Measurements from ENCODE around the gene CYFIP2. TPM values are rescaled to one million over a fixed set of nuclear protein-coding genes. Genes with fewer than 3 reads are reported as not detected.

CYFIP2 gene
- total and polyA plus RNA-seq, 4 experiments from 2014 or later: 317 to 516 (median 379) TPM

GRCh38 chr5:157252711-157253465 lies 13.0 kb upstream of the CYFIP2 start:
- H3K4me1 ChIP-seq (ENCODE audit: insufficient read depth, low read length): peaks cover 100% of the 10 kb centered on the region
- peak overlapping the region; percentile 64 for H3K27ac ChIP-seq (ENCODE audit: low read depth, low read length)
- Mint-ChIP-seq H3K4me3 (peak overlapping the region; percentile 61 to 86 (median 74)), H3K36me3 (peaks cover 85 to 86% of the 10 kb centered on the region in 2 donors), H3K27me3 (no peaks in the 10 kb centered on the region), H3K9me3 (peaks cover 0 to 8% (median 0%) of the 10 kb centered on the region in 8 donors), H3K27ac (peak overlapping the region; percentile 84 to 98 (median 94)), H3K4me1 (peaks cover 81 to 98% (median 90%) of the 10 kb centered on the region in 4 donors)
- intact Hi-C loops (cut with micrococcal nuclease): loop anchor here (1.0 to 5.0 kb wide), 4 partner anchors 12 to 104 kb away; no protein-coding TSS in a partner anchor
- peak; percentile 77 to 84 (median 82) for DNase-seq
- ChIA-PET CTCF (ENCODE audit: partially characterized antibody) (interaction anchor here (0.8 to 16.6 kb wide), 45 partner anchors 10 to 491 kb away, joined by 3 to 237 read pairs (median 5); partner anchors contain the start of genes ITK, LSM11 and MED7), POLR2A (ENCODE audit: partially characterized antibody) (interaction anchor here (0.7 to 17.2 kb wide), 34 partner anchors 8 to 110 kb away, joined by 3 to 193 read pairs (median 5); partner anchors contain the start of genes CYFIP2, ITK and MED7)
- no peaks in the 10 kb centered on the region for H3K27me3 ChIP-seq (ENCODE audit: insufficient read depth, low read length)
- no peaks in the 10 kb centered on the region for H3K9me3 ChIP-seq (ENCODE audit: control insufficient read depth in 1 of 2, low read length in 2 of 2)
- H3K4me3 ChIP-seq (ENCODE audit: low read length in 2 of 2): peak overlapping the region in 1 of 2 donors; percentile 36
- peaks cover 57% of the 10 kb centered on the region for H3K36me3 ChIP-seq (ENCODE audit: insufficient read depth, low read length)

GRCh38 chr5:157253547-157253946 lies 12.4 kb upstream of the CYFIP2 start:
- no peaks in the 10 kb centered on the region for H3K9me3 ChIP-seq (ENCODE audit: control insufficient read depth in 1 of 2, low read length in 2 of 2)
- H3K36me3 ChIP-seq (ENCODE audit: insufficient read depth, low read length): peaks cover 57% of the 10 kb centered on the region
- Mint-ChIP-seq H3K9me3 (peaks cover 0 to 8% (median 0%) of the 10 kb centered on the region in 8 donors), H3K36me3 (peaks cover 78 to 80% of the 10 kb centered on the region in 2 donors), H3K27ac (peak overlapping the region; percentile 84 to 98 (median 94)), H3K4me1 (peaks cover 78 to 96% (median 88%) of the 10 kb centered on the region in 4 donors), H3K27me3 (no peaks in the 10 kb centered on the region), H3K4me3 (peak overlapping the region in 7 of 8 donors; percentile 61 to 86 (median 79))
- peaks cover 97% of the 10 kb centered on the region for H3K4me1 ChIP-seq (ENCODE audit: insufficient read depth, low read length)
- DNase-seq: no peak
- intact Hi-C loops (cut with micrococcal nuclease): loop anchor here (1.0 to 5.0 kb wide), 4 partner anchors 12 to 104 kb away; no protein-coding TSS in a partner anchor
- no peaks in the 10 kb centered on the region for H3K27me3 ChIP-seq (ENCODE audit: insufficient read depth, low read length)
- ChIA-PET CTCF (ENCODE audit: partially characterized antibody) (interaction anchor here (0.8 to 16.6 kb wide), 47 partner anchors 11 to 490 kb away, joined by 3 to 237 read pairs (median 5); partner anchors contain the start of genes ITK, LSM11 and MED7), POLR2A (ENCODE audit: partially characterized antibody) (interaction anchor here (0.7 to 17.2 kb wide), 30 partner anchors 8 to 110 kb away, joined by 3 to 193 read pairs (median 6); partner anchors contain the start of genes CYFIP2, ITK and MED7)
- H3K27ac ChIP-seq (ENCODE audit: low read depth, low read length): peak overlapping the region; percentile 64
- H3K4me3 ChIP-seq (ENCODE audit: low read length in 2 of 2): no peak overlapping the region

DNA sequence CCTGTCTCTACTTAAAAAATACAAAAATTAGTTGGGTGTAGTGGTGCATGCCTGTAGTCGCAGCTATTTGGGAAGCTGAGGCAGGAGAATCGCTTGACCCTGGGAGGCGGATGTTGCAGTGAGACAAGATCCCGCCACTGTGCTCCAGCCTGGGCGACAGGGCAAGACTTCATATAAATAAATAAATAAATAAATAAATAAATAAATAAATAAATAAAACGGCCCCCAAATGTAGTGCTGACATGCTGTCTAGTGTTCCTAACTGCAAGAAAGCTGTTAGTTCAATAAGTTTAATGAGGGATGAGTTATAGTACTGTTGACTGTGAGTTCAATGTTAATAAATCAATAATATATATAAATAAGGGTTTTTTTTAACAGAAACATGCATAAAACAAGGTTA lies 7.5 kb upstream of the CYFIP2 start:
- ChIA-PET CTCF (ENCODE audit: partially characterized antibody) (interaction anchor here (1.7 to 16.6 kb wide), 3 partner anchors 9 to 52 kb away, joined by 4 to 237 read pairs (median 11); no protein-coding TSS in a partner anchor), POLR2A (ENCODE audit: partially characterized antibody) (interaction anchor here (0.8 to 17.2 kb wide), 10 partner anchors 7 to 115 kb away, joined by 3 to 193 read pairs (median 8); partner anchors contain the start of genes CYFIP2 and MED7)
- Histone ChIP-seq H3K36me3 (ENCODE audit: insufficient read depth, low read length) (peaks cover 22% of the 10 kb centered on the region), H3K4me1 (ENCODE audit: insufficient read depth, low read length) (peaks cover 62% of the 10 kb centered on the region), H3K27me3 (ENCODE audit: insufficient read depth, low read length) (no peaks in the 10 kb centered on the region), H3K27ac (ENCODE audit: low read depth, low read length) (no peak overlapping the region), H3K4me3 (ENCODE audit: low read length in 2 of 2) (no peak overlapping the region), H3K9me3 (ENCODE audit: control insufficient read depth in 1 of 2, low read length in 2 of 2) (no peaks in the 10 kb centered on the region)
- Mint-ChIP-seq H3K4me3 (peak overlapping the region in 1 of 8 donors; percentile 26), H3K9me3 (peaks cover 0 to 11% (median 0%) of the 10 kb centered on the region in 8 donors), H3K27ac (peak overlapping the region in 4 of 7 donors; percentile 51 to 94 (median 80)), H3K27me3 (no peaks in the 10 kb centered on the region), H3K4me1 (peaks cover 62 to 84% (median 77%) of the 10 kb centered on the region in 4 donors), H3K36me3 (peaks cover 34 to 35% of the 10 kb centered on the region in 2 donors)
- intact Hi-C loops (cut with micrococcal nuclease): no loop called here
- no peak for DNase-seq

GRCh38 chr5:157259699-157260098 lies 6.2 kb upstream of the CYFIP2 start:
- Histone ChIP-seq H3K27ac (ENCODE audit: low read depth, low read length) (no peak overlapping the region), H3K4me3 (ENCODE audit: low read length in 2 of 2) (no peak overlapping the region), H3K4me1 (ENCODE audit: insufficient read depth, low read length) (peaks cover 61% of the 10 kb centered on the region), H3K36me3 (ENCODE audit: insufficient read depth, low read length) (peaks cover 10% of the 10 kb centered on the region), H3K27me3 (ENCODE audit: insufficient read depth, low read length) (no peaks in the 10 kb centered on the region), H3K9me3 (ENCODE audit: control insufficient read depth in 1 of 2, low read length in 2 of 2) (no peaks in the 10 kb centered on the region)
- intact Hi-C loops (cut with micrococcal nuclease): no loop called here
- Mint-ChIP-seq H3K4me1 (peaks cover 59 to 84% (median 76%) of the 10 kb centered on the region in 4 donors), H3K27ac (peak overlapping the region in 6 of 7 donors; percentile 3 to 76 (median 50)), H3K4me3 (peak overlapping the region in 4 of 8 donors; percentile 0 to 57 (median 20)), H3K9me3 (peaks cover 0 to 10% (median 0%) of the 10 kb centered on the region in 8 donors), H3K36me3 (peaks cover 21 to 22% of the 10 kb centered on the region in 2 donors), H3K27me3 (no peaks in the 10 kb centered on the region)
- no peak for DNase-seq
- POLR2A ChIA-PET (ENCODE audit: partially characterized antibody): interaction anchor here (1.4 to 17.2 kb wide), 6 partner anchors 6 to 116 kb away, joined by 3 to 193 read pairs (median 16); partner anchors contain the start of genes CYFIP2 and MED7
- CTCF ChIA-PET (ENCODE audit: partially characterized antibody): interaction anchor here (0.8 to 1.5 kb wide), 3 partner anchors 9 to 112 kb away, joined by 3 to 4 read pairs (median 4); no protein-coding TSS in a partner anchor

DNA sequence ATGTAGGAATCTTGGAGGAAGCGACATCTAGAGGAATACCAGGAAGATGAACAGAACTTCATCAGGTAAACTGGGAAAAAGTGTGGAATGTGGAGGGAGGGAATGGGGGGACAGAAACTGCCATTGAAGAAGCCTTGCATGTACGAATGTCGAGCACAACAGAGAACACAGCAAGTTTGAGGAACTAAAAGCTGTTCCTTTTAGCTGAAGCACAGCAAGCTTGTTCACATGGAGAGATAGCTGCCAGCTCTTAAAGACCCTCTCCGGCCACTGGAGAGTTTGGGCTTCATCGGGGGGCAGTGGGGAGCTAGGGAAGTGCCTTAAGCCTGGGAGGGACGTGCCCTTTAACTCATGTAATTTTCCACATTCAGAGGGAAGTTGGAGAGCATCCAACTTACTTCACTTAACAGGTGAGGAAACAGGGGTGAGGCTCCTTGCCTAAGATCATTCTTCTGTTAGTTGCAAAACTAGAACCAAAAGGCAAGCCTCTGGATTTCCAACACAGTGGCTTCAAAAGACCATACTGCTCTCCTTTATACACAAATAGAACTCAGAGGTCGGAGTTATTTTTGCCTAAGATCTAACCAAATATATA lies 2.3 kb upstream of the CYFIP2 start:
- peaks cover 45 to 82% (median 64%) of the 10 kb centered on the region in 4 donors for H3K4me1 Mint-ChIP-seq
- Histone ChIP-seq H3K27me3 (ENCODE audit: insufficient read depth, low read length) (no peaks in the 10 kb centered on the region), H3K36me3 (ENCODE audit: insufficient read depth, low read length) (no peaks in the 10 kb centered on the region), H3K4me3 (ENCODE audit: low read length in 2 of 2) (no peak overlapping the region), H3K27ac (ENCODE audit: low read depth, low read length) (no peak overlapping the region), H3K4me1 (ENCODE audit: insufficient read depth, low read length) (peaks cover 54% of the 10 kb centered on the region), H3K9me3 (ENCODE audit: control insufficient read depth in 1 of 2, low read length in 2 of 2) (no peaks in the 10 kb centered on the region)
- CTCF ChIA-PET (ENCODE audit: partially characterized antibody): interaction anchor here (1.0 to 3.4 kb wide), 5 partner anchors 10 to 114 kb away, joined by 3 to 32 read pairs (median 6); no protein-coding TSS in a partner anchor
- peak overlapping the region in 6 of 7 donors; percentile 16 to 98 (median 60) for H3K27ac Mint-ChIP-seq
- H3K4me3 Mint-ChIP-seq: peak overlapping the region in 4 of 8 donors; percentile 15 to 53 (median 37)
- POLR2A ChIA-PET (ENCODE audit: partially characterized antibody): interaction anchor here (1.7 to 9.7 kb wide), 3 partner anchors 9 to 75 kb away, joined by 5 to 193 read pairs (median 21); no protein-coding TSS in a partner anchor
- peaks cover 0 to 4% (median 0%) of the 10 kb centered on the region in 8 donors for H3K9me3 Mint-ChIP-seq
- intact Hi-C loops (cut with micrococcal nuclease): loop anchor here (2.0 kb wide), 1 partner anchor 41 kb away; no protein-coding TSS in a partner anchor
- no peak for DNase-seq
- no peaks in the 10 kb centered on the region for H3K27me3 Mint-ChIP-seq
- H3K36me3 Mint-ChIP-seq: peaks cover 6 to 12% of the 10 kb centered on the region in 2 donors

GRCh38 chr5:157266286-157267007 lies 524 bp downstream of the CYFIP2 start:
- Histone ChIP-seq H3K27ac (ENCODE audit: low read depth, low read length) (peak overlapping the region; percentile 78), H3K4me1 (ENCODE audit: insufficient read depth, low read length) (peaks cover 71% of the 10 kb centered on the region), H3K36me3 (ENCODE audit: insufficient read depth, low read length) (peaks cover 4% of the 10 kb centered on the region), H3K9me3 (ENCODE audit: control insufficient read depth in 1 of 2, low read length in 2 of 2) (no peaks in the 10 kb centered on the region), H3K4me3 (ENCODE audit: low read length in 2 of 2) (peak overlapping the region; percentile 62 to 73), H3K27me3 (ENCODE audit: insufficient read depth, low read length) (no peaks in the 10 kb centered on the region)
- intact Hi-C loops (cut with micrococcal nuclease): loop anchor here (1.0 to 2.0 kb wide), 3 partner anchors 16 to 124 kb away; partner anchors contain the start of gene MED7
- POLR2A ChIA-PET (ENCODE audit: partially characterized antibody): interaction anchor here (0.5 to 9.7 kb wide), 23 partner anchors 14 to 464 kb away, joined by 3 to 193 read pairs (median 3); partner anchors contain the start of genes ITK and MED7
- peak overlapping the region; percentile 93 to 98 (median 97) for H3K27ac Mint-ChIP-seq
- peak overlapping the region; percentile 93 to 97 (median 96) for H3K4me3 Mint-ChIP-seq
- peaks cover 0 to 2% (median 0%) of the 10 kb centered on the region in 8 donors for H3K9me3 Mint-ChIP-seq
- CTCF ChIA-PET (ENCODE audit: partially characterized antibody): interaction anchor here (0.8 to 4.2 kb wide), 10 partner anchors 9 to 119 kb away, joined by 3 to 36 read pairs (median 5); no protein-coding TSS in a partner anchor
- H3K4me1 Mint-ChIP-seq: peaks cover 49 to 82% (median 66%) of the 10 kb centered on the region in 4 donors
- H3K27me3 Mint-ChIP-seq: no peaks in the 10 kb centered on the region
- DNase-seq: peak in 4 of 5 donors; percentile 44 to 79 (median 52)
- peaks cover 20 to 29% of the 10 kb centered on the region in 2 donors for H3K36me3 Mint-ChIP-seq

Measured in CD4-positive, alpha-beta memory T cell (primary cell).